Measurements from ENCODE around the gene CHD6.

DNA sequence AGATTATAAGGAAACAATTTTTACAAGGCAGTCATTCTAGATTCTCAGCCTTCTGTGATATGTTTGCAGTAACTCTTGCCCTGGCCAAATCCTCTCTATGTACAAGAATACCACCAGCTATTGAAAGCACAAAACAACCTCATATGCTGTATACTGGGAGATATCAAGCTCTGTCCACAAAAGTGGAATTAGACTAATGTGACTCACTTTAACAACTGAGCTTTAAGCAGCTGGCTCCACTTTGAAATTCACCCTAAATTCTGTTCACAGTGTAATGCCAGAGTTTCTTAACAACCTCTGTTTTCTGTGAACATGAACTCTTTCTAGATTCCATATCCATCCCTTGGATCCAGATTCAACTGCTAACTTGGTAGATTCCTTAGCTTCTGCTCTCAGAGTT is 47.6 kb downstream of the CHD6 start:
- TF ChIP-seq, protein P1, sequence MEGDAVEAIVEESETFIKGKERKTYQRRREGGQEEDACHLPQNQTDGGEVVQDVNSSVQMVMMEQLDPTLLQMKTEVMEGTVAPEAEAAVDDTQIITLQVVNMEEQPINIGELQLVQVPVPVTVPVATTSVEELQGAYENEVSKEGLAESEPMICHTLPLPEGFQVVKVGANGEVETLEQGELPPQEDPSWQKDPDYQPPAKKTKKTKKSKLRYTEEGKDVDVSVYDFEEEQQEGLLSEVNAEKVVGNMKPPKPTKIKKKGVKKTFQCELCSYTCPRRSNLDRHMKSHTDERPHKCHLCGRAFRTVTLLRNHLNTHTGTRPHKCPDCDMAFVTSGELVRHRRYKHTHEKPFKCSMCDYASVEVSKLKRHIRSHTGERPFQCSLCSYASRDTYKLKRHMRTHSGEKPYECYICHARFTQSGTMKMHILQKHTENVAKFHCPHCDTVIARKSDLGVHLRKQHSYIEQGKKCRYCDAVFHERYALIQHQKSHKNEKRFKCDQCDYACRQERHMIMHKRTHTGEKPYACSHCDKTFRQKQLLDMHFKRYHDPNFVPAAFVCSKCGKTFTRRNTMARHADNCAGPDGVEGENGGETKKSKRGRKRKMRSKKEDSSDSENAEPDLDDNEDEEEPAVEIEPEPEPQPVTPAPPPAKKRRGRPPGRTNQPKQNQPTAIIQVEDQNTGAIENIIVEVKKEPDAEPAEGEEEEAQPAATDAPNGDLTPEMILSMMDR (optimal IDR thresholded peaks at IDR 0.05 in 1 of 3, IDR thresholded peaks at IDR 0.05 in 1 of 3, conservative IDR thresholded peaks at IDR 0.05 in 1 of 3; ENCODE audit: extremely low read depth in 1 of 3, insufficient read depth in 2 of 3, low read length in 3 of 3): no peak
- no peak for TF ChIP-seq EZH2 (IDR thresholded peaks at IDR 0.05; ENCODE audit: low read length)

All from keratinocyte (primary cell).